MCF 10A (cell line): ENCODE measurements around the gene ZNF540. TPM values are rescaled to one million over a fixed set of nuclear protein-coding genes. Genes with fewer than 3 reads are reported as not detected.

Experiments
- BruUV-seq: library from RNA; stranded (reverse); fragments of 400-500 nt; replicated peaks from 2 replicates; lab custom pipeline; 2021; lab: Mats Ljungman, UMichigan
- CTCF ChIA-PET: fragments of 300-600 bp; sonication (Branson Sonifier 250); formaldehyde crosslinking; extraction: SDS; loops from one replicate; lab custom pipeline; 2021; ENCODE audit warnings: antibody characterized with exemption, inconsistent platforms; lab: Yijun Ruan, JAX
- POLR2A ChIA-PET: fragments of 300-600, 350-650 bp; sonication (Branson Sonifier 250); formaldehyde crosslinking; extraction: SDS; loops from one replicate; lab custom pipeline; 2020; ENCODE audit warnings: antibody characterized with exemption, inconsistent platforms; lab: Yijun Ruan, JAX
- DNase-seq: peaks from one replicate; pipeline ENCODE4 v3.0.0-alpha.2; 2018; ENCODE audit not compliant: unreplicated experiment
- H3K27ac Mint-ChIP-seq: one replicate; pipeline ENCODE4 v1.8.0; 2022; ENCODE audit warnings: mild to moderate bottlenecking, low read depth, mixed read lengths; ENCODE audit not compliant: unreplicated experiment
- H3K27me3 Mint-ChIP-seq: one replicate; pipeline ENCODE4 v1.8.0; 2022; ENCODE audit warnings: mixed read lengths; ENCODE audit not compliant: insufficient read depth, unreplicated experiment
- H3K36me3 Mint-ChIP-seq: one replicate; pipeline ENCODE4 v1.8.0; 2022; ENCODE audit warnings: mild to moderate bottlenecking, moderate library complexity, mixed read lengths; ENCODE audit not compliant: insufficient read depth, unreplicated experiment
- H3K4me1 Mint-ChIP-seq: one replicate; pipeline ENCODE4 v1.8.0; 2022; ENCODE audit warnings: mixed read lengths; ENCODE audit not compliant: insufficient read depth, unreplicated experiment
- H3K4me3 Mint-ChIP-seq: one replicate; pipeline ENCODE4 v1.8.0; 2022; ENCODE audit warnings: mild to moderate bottlenecking, moderate library complexity, mixed read lengths; ENCODE audit not compliant: unreplicated experiment
- H3K9me3 Mint-ChIP-seq: one replicate; pipeline ENCODE4 v1.8.0; 2022; ENCODE audit warnings: mixed read lengths; ENCODE audit not compliant: unreplicated experiment
- CTCF ChIP-seq: fragments of 200-600 bp; IDR thresholded peaks from one replicate; pipeline ENCODE4 v1.8.0; 2022; ENCODE audit warnings: antibody characterized with exemption, mild to moderate bottlenecking; ENCODE audit not compliant: unreplicated experiment
- intact Hi-C: fragments of 100-400 bp; cut with micrococcal nuclease; formaldehyde crosslinking; loops from 2 replicates; pipeline ENCODE4 v1.14.1; 2022
- total RNA-seq: library from RNA; stranded (reverse); gene quantifications from 2 replicates; pipeline ENCODE4 v1.2.3, GENCODE V29; 2022

ZNF540 gene
- total RNA-seq, 1 experiment from 2014 or later = 1.1 TPM

- ChIA-PET POLR2A (no interaction called here), CTCF (no interaction called here)
- BruUV-seq = TSS peak; percentile 28
- H3K9me3 Mint-ChIP-seq = peaks cover 33% of the 10 kb centered on the region
- DNase-seq = peak; percentile 2
- H3K4me3 Mint-ChIP-seq = no peak overlapping the region
- no peaks in the 10 kb centered on the region for H3K27me3 Mint-ChIP-seq
- H3K4me1 Mint-ChIP-seq = no peaks in the 10 kb centered on the region
- H3K27ac Mint-ChIP-seq = no peak overlapping the region
- intact Hi-C loops = no loop called here
- no peak for TF ChIP-seq CTCF
- H3K36me3 Mint-ChIP-seq = peaks cover 38% of the 10 kb centered on the region
These were observed 29.9 kb upstream of the ZNF540 start for GRCh38 chr19:37564624-37565369.

GRCh38 chr19:37565370-37565669, 29.4 kb upstream of the ZNF540 start:
- peaks cover 38% of the 10 kb centered on the region for H3K36me3 Mint-ChIP-seq
- BruUV-seq = no TSS peak
- peaks cover 39% of the 10 kb centered on the region for H3K9me3 Mint-ChIP-seq
- intact Hi-C loops = no loop called here
- no peaks in the 10 kb centered on the region for H3K27me3 Mint-ChIP-seq
- no peak overlapping the region for H3K4me3 Mint-ChIP-seq
- no peak for TF ChIP-seq CTCF
- ChIA-PET CTCF (no interaction called here), POLR2A (interaction anchor here (0.8 kb wide), 1 partner anchor 9 kb away, joined by 3 read pairs; no protein-coding TSS in a partner anchor)
- no peaks in the 10 kb centered on the region for H3K4me1 Mint-ChIP-seq
- no peak for DNase-seq
- H3K27ac Mint-ChIP-seq = no peak overlapping the region

DNA sequence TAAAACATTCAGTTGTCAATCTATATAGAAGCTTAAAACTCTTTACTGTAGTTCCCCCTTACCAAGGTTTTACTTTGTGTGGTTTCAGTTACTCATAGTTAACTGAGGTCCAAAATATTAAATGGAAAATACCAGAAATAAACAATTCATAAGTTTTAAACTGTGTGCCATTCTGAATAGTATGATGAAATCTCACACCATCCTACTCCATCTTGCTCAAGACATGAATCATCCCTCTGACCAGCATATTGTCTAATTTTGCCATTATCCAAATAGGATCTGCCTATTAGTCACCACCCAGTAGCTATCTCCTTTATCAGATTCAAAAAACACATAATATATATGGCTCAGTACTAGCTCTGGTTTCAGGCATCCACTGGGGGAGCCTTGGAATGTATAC, 22.5 kb upstream of the ZNF540 start:
- no peak overlapping the region for H3K4me3 Mint-ChIP-seq
- no TSS peak for BruUV-seq
- DNase-seq = peak; percentile 52
- ChIA-PET CTCF (interaction anchor here (0.6 kb wide), 1 partner anchor 77 kb away, joined by 4 read pairs; no protein-coding TSS in a partner anchor), POLR2A (interaction anchor here (0.6 to 1.5 kb wide), 3 partner anchors 23 to 646 kb away, joined by 3 read pairs; partner anchors contain the start of genes ZNF540 and ZNF571)
- TF ChIP-seq CTCF = no peak
- peaks cover 6% of the 10 kb centered on the region for H3K36me3 Mint-ChIP-seq
- no peak overlapping the region for H3K27ac Mint-ChIP-seq
- intact Hi-C loops = loop anchor here (5.0 kb wide), 1 partner anchor 85 kb away; the partner anchor contains the start of gene ZFP30
- no peaks in the 10 kb centered on the region for H3K27me3 Mint-ChIP-seq
- H3K4me1 Mint-ChIP-seq = no peaks in the 10 kb centered on the region
- H3K9me3 Mint-ChIP-seq = peaks cover 36% of the 10 kb centered on the region

DNA sequence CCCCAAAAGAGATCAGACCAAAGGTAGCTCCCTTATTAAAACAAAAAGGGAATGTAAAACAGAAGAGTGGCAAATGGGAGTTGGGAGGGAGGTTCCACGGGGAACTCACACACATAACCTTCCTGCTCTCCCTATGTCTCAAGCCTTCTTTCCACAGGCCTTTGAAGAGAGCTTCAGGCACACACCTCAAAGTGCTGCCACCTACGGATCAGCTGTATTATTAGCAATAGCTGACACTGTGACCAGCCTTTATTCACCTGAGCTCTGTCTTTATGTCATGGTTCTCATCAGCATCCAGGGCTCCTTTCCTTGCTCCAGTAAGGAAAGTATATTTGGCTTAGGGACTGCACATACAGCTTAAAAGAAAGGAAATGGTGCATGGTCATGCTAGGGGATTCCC, 11.3 kb upstream of the ZNF540 start:
- Mint-ChIP-seq H3K4me1 (no peaks in the 10 kb centered on the region), H3K27ac (no peak overlapping the region), H3K27me3 (no peaks in the 10 kb centered on the region), H3K4me3 (no peak overlapping the region), H3K36me3 (peaks cover 6% of the 10 kb centered on the region), H3K9me3 (peaks cover 28% of the 10 kb centered on the region)
- no peak for TF ChIP-seq CTCF
- DNase-seq = no peak
- intact Hi-C loops = no loop called here
- CTCF ChIA-PET = no interaction called here
- POLR2A ChIA-PET = interaction anchor here (0.6 to 1.5 kb wide), 3 partner anchors 11 to 1061 kb away, joined by 3 to 8 read pairs (median 3); partner anchors contain the start of genes ZNF540 and ZNF571
- BruUV-seq = no TSS peak
